Glomerular endothelial cell (primary cell): ENCODE measurements around the gene SH3BP2. TPM values are rescaled to one million over a fixed set of nuclear protein-coding genes. Genes with fewer than 3 reads are reported as not detected.

ENCODE experiments used
- DNase-seq: peaks from one replicate; pipeline ENCODE4 v3.0.0-alpha.2; 2011; ENCODE audit warnings: low read depth, low spot score; ENCODE audit errors: extremely low read depth
- total RNA-seq: library from RNA; depleted of rRNA; stranded (reverse); fragments of >200 nt; gene quantifications from 2 replicates; pipeline ENCODE4 v1.2.3, GENCODE V29; 2015

Gene SH3BP2, protein sequence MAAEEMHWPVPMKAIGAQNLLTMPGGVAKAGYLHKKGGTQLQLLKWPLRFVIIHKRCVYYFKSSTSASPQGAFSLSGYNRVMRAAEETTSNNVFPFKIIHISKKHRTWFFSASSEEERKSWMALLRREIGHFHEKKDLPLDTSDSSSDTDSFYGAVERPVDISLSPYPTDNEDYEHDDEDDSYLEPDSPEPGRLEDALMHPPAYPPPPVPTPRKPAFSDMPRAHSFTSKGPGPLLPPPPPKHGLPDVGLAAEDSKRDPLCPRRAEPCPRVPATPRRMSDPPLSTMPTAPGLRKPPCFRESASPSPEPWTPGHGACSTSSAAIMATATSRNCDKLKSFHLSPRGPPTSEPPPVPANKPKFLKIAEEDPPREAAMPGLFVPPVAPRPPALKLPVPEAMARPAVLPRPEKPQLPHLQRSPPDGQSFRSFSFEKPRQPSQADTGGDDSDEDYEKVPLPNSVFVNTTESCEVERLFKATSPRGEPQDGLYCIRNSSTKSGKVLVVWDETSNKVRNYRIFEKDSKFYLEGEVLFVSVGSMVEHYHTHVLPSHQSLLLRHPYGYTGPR
- 48.0 and 69.8 TPM in 2 replicates for total RNA-seq

DNA sequence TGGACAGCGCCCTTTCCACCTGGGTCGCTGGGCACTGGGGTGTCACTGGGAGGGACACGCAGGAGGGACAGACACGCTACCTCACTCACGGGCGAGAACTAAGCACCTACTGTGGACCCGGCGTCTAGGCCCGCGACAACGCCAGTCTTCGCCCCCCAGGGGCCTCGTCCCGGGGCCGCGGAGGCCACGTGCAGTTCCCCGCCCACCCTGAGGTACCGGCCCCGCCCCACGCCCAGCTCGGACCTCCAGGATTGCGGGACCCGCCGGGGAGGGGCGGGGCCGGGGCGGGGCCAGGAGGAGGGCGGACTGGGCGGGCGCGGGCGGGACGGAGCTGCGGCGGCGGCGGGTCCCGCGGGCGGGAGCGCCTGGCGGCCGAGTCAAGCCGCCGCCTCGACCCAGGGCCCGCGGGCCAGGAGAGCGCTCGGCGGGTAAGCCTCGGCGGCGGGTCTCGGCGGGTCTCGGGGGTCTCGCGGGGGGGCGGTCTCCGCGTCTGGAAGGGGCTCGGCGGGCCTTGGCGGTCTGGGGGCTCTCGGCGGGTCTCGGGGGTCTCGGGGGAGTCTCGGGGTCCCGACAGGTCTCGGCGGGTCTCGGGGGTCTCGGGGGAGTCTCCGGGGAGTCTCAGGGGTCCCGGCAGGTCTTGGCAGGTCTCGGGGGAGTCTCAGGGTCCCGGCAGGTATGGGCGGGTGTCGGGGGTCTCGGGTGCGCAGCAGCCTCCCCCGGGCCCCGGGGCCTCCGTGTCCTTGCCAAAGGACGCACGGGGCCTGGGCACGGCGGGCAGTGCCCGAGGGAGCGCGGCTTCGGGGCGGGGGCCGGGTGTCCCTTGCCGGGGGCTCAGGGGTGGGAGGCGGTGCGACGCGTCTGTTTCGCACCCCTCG lies at the start of gene SH3BP2:
TSS of gene SH3BP2 (plus strand) at position 375 of the 875 bp plus-strand sequence. CDS start 27,533 bp downstream, outside the sequence.
- DNase-seq, result no peak

DNA sequence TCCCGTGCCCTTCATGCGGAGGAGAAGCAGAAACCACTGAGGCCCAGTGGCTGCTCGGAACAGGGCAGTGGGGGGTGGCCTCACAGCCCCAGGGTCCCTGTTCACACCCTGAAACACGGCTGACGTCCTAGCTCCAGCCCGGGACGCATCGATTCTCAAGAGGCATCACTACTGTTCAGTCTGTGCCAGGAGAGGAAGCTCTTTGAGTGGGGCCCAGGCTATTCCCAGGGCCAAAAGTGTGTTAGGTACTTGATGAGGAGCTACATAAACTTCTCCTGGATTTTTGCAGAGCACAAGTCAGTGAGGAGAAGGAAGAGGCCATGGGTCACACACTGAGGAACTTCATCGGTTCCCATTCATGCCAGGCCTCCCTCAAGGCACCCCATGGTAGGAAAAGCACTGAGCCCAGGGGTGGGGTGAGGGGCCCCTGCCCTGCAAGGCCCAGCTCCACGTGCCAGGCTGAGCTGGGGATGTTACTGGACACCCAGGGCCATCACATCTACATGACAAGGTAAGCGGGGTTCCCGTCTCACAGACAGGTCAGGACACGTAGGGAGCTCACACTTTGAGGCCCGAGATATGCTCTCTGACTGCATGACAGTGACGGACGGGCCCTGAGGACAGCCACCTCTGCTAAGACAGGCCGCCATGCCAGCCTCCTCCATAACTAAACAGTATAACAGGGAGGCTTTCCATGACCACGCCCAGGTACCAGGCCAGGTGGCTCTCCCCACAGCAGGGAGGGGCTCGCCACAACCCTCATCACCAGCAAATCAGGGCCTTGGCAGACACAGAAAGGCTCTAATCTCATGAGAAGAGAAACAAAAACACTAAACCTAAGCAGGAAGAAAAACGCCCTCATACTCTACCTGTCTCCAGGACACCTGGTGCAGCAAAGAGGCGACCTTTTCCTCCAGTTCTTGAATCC lies 49.1 kb upstream of the SH3BP2 start:
- no peak for DNase-seq

DNA sequence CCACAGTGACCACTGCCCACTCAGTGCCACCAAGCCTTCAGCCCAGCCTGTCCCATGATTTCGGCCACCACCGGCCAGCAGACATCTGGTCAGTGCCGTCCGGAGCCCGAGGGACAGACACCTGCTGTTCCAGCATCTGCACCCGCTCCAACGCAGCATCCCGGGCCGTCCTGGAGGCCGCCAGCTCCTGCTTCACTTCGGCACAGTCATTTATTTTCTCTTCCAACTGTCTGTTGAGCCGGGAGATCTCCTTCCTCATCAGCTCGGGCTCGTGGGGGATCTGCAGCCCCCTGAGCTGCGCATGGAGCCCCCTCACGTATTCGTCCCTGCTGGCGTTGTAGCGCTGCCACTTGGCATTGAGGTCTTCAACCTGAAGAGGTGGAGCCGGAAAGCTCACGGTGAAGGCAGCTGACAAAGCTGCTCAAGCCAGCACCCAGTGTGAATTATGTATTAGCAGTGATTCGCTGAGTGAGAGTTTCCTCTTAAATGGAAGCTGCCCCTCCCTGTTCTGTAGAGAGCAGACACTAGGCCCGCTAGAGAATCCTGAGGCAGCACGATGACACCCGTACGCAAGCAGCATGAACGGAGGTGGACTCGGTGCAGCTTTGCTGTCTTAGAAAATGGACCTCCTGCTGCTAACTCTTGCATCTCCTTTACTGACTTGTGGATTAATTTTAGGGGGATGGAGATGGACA lies 48.2 kb upstream of the SH3BP2 start:
- DNase-seq, result no peak

DNA sequence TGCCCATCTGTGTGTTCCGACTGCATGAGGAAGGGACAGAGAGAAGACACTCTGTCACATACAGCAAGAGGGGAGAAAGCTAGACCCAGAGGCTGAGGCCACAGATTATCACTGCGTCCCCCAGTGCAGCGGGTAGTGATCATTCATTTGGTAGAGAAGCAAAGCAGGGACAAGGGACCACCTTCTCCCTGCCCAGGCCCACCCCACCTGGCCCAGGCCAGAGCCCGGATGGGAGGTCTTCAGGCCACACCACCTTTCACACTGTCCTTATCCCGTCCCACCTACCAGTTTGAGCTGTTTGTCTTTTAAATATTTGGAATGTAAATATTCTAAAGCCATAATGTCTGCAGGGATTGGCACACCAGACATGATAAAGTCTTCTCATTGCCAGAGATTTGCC lies 47.4 kb upstream of the SH3BP2 start:
- no peak for DNase-seq

DNA sequence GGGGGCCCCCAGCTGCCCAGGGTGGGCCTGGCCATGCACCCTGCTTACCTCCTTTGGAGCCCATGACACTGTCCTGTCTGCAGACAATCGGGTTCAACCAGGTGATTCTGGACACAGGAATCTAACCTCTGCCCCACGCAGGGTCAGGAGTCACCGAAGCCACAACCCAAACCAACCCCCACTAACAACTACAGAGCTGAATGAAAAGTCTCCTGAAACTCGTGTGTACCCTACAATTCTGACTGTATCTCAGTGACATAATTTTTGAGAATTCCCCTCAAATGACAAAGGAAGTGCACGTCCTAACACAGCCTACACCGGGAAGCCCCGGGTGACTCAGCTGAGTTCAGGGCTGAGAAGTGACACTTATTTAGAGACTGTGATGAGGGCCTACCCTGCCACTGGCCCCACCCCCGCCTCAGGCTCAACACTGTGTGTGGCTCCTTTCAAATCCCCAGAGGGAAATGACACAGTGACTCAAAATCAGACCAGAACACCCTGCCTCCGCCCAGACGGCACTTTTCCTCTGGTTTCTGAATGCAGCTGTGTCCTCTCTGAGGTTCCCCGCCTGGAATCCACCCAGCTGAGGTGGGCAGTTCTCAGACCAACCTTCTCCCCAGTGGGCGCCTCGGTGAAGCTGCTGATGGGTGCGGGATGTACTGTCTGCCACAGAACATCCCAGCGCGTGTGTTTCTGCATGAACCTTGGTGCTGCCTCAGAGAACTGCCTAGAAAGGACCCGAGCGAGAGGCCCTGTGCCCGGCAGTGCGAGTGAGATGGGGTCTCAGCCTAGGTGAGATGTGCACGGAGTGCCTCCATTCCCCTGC lies 46.7 kb upstream of the SH3BP2 start:
- no peak for DNase-seq

DNA sequence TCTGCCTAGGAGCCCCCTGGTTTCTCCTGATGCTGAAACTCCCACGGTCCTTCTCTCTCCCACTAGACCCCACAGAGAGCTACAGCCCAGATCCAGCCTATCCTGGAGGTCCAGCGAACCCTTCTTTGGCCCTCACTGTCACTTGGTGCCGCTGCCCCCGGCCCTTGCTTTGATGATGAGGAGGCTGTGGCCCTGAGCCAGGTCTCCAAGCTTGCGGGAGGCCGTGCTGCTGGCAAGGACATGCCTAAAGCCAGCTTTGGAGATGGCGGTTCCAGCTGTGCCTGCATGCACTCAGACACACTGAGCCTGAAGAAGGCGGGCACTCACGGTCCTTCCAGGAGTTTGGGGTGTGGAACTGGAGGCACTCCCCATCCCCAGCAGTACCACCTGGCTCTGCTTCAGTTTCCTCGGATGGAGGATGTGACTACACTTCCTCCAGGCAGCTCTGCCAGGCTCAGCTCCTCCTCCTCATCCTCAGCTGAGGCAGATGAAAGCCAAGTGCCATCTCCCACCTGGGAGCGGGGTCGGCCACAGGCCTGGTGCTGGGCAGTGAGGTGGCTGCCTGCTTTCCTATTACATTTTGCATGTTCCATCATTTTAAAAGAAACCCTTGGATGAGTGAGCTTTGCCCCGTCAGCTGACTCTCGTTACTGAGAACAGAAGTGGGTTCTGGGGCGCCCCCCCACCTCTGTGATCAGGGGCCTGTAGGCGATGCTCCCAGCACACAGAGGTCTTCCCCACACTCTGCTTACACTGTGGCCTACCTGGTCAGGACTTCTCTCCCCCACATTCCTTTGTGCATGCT lies 45.8 kb upstream of the SH3BP2 start:
- DNase-seq, result no peak

DNA sequence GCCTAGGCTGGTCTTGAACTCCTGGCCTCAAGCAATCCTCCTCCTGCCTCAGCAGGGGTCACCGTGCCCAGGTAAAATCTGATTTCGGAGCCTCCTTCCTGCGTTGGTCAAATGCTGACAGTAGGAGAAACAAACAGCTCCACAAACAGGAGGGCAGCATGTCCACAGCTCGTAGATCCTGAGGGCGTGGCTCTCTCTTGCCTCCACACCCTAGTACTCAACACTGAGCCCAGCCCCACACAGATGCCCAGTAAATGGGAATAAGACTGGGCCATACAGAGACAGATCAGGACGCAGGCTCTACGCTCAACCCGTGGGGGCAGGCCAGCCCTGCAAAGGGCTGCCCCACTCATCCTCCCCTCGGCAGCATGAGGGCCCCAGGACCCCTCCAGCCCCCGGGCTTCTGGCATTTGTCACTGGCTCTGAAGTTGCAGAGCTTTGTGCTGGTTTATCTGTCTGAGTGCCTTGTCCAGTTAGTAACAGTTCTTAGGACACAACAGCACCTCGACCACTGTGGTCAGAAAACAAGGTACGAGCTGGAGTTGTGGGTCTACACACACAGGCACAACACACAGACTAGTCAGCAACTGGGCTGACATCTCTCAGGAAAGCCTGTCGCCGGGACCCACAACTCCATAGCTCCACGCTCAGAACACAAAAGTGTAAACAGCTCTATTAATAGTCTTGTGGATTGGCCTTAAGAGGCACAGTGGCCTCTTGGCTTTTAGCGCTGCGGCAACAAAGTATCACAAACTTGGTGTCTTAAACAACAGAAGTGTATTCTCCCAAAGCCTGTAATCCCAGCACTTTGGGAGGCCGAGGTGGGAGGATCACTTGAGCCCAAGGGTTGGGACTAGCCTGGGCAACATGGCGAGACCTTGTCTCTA lies 41.9 kb upstream of the SH3BP2 start:
- no peak for DNase-seq

DNA sequence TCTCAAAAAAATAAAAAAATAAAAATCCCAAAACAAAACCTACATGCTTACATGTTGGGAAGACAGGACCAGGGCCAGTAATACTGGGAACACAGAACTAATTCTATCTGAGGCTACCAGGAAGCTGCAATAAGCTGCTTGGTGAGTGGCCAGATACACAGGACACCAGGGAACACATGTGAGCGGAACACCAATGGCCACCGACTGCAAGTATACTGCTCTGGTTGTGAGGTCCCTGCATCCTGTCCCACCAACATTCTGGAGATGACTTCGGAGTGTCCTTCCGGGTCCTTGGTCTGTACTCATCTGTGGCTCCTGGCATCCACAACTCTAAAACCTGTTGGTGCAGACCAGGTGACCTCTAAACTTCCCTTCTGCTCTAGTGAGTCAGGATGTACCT lies 39.4 kb upstream of the SH3BP2 start:
- no peak for DNase-seq

DNA sequence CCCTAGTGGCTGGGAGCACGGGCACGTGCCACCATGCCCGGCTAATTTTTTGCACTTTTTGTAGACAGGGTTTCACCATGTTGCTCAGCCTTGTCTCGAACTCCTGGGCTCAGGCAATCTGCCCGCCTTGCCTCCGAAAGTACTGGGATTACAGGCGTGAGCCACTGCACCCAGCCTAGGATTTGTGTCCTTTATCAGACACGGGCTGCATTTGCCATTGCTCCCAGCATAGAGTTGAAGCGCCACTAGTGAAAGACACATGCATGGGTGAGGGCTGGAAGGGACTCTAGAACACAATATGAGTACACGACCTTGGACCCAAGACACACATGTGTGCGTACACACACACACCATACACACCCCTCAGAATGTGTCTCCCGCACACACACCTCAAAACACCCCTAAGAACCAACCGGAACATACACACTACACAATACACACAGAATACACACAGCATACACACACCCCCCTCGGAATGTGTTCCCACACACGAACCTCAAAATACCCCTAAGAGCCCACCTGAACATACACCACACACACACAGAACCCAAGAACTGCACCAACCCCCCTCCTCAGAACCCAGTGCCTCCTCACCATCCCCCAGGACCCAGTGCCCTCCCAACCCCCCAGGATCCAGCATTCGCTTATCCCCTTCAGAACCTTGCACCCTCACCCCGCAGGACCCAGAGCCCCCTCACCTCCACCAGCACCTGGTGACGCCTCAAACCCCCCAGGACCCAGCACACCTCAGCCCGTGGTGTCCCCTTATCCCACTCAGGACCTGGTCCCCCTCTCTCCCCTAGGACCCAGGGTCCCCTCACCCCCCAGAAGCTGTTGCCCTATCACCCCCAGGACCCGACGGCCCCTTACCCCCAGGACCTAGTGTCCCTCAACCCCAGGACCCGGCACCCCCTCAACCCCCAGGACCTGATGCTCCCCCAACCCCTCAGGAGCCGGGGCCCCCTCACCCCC lies 37.8 kb upstream of the SH3BP2 start:
- DNase-seq, result no peak

DNA sequence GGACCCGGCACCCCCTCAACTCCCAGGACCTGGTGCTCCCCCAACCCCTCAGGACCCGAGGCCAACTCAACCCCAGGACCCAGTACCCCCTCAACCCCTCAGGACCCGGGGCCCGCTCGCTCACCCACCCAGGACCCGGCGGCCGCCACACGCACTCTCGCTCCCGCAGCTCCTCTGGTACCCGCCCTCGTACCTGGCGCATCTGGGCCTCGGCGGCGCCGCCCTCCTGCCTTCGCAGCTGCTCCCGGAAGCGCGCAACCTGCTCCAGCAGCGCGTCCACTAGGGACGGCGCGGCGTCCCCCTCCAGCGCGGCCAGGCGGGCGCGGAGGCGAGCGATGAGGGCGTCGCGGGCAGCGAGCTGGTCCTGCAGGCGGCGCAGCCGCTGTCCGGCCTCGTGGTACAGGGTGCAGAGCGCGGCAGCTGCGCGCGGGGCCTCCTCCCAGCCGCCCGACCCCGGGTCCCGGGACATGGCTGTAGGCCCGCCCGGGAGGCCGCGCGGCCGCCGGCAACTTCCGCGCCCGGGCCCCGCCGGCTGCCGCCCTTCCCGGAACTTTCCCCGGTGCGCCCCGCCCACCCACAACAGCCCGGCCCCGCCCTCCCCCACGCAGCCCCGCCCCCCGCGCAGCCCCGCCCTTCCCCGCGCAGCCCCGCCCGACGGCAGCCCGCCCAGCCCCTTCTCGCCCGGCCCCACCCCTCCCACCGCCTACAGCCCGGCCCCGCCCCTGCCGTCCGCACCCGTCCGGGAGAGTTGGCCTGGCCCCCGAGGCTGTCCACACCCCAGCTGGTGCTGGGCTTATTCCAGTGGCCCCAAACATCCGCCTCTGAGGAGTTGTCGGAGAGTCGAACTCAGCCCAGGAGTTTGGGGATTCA lies 36.8 kb upstream of the SH3BP2 start, which contains the start of gene TNIP2:
TSS of gene TNIP2 (minus strand) at position 516 of the 870 bp plus-strand sequence. CDS start at position 469, 47 bp downstream.
- DNase-seq, result no peak

DNA sequence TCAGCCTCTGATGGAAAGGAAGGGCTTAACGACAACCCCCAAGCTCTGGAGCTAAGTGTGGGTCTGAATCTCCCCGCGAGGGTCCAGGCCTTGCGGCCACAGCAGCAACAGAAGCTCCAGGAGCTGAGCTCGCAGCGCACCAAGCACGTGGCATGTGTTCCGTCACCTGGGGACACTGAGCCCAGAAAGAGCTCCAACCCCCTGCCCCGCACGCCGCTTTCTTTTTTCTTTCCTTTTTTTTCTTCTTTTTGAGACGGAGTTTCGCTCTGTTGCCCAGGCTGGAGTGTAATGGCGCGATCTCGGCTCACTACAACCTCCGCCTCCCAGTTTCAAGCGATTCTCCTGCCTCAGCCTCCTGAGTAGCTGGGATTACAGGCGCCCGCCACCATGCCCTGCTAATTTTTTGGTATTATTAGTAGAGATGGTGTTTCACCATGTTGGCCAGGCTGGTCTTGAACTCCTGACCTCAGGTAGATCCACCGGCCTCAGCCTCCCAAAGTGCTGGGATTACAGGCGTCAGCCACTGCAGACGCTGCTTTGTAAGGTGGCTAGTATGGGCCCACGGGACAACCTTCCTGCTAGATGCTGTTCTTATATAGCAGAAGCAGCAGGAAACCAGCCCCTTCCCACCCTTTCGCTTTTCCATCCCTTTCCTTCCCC lies 36.1 kb upstream of the SH3BP2 start:
- no peak for DNase-seq

DNA sequence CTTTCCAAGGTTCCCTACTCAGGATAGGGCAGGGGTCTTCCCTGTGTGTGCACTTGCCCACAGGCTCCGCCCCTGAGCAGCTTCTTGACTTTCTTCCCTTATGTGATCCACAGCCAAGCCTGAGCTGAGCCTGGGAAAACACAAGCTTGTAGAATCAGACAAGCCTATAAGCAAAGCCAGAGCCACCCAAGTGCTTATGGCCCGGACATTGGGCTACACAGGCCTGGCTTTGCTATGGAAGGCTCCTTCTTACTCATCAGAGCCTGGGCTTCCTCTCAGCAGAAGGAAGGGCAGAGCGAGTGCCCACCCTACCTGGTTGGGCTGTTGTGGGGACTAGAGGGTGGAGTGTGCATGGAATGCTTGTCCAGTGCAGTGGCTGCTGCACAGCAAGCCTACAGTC lies 35.5 kb upstream of the SH3BP2 start:
- DNase-seq, result no peak

DNA sequence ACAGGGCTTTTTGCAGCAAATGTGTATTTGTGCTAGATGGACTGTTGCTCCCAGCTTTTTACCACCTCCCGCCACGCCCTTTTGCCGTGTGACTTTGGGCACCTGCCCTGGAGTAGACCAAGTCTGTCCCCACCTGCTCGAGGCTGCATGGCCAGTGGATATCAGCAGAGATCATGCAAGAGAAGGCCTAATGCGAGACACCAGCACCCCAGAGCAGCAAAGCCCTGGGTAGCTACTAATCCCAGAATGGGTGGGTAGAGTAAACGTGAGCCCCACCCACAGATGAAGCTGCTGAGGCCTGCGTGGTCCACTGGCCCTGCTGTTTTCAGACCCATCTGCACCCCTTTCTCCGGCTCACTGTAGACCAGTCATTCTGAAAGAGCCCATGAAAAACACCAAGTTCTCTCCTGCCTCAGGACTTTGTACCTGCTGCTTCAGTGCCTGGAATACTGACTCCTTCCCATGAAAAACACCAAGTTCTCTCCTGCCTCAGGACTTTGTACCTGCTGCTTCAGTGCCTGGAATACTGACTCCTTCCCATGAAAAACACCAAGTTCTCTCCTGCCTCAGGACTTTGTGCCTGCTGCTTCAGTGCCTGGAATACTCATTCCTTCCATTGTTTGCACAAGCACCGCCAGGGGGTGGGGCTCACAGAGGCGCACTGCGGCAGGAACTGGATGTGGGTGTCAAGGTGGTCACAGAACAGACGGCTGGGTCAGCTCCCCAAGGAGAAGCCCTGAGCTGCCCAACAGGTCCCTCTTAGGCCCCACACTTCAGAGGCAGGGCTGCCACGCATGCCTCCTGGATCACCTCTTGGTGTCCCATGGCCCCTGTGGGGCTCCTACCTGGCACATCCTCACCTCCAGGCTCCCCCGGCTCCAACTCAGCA lies 31.6 kb upstream of the SH3BP2 start:
- no peak for DNase-seq
